ENCODE data around the gene SDF4.
A peak's percentile ranks its signal among the peaks of the same experiment; 100 is the strongest.

SDF4 gene

GRCh38 chr1:1175221-1176062, 56.4 kb downstream of the SDF4 start:
- peaks cover 18% of the 10 kb centered on the region for H3K27me3 Mint-ChIP-seq
- no peak for ATAC-seq (replicated peaks; ENCODE audit: extremely low read depth, poor library complexity, severe bottlenecking)
- H3K4me3 Mint-ChIP-seq: no peak overlapping the region
- H3K9me3 Mint-ChIP-seq: no peaks in the 10 kb centered on the region
- H3K4me1 Mint-ChIP-seq: no peaks in the 10 kb centered on the region
- H3K36me3 Mint-ChIP-seq (ENCODE audit: insufficient read depth): no peaks in the 10 kb centered on the region
- H3K27ac Mint-ChIP-seq (ENCODE audit: low read depth): no peak overlapping the region
- DNase-seq (ENCODE audit: low spot score in 2 of 2): no peak

- Mint-ChIP-seq H3K27me3 (peaks cover 26% of the 10 kb centered on the region), H3K4me3 (no peak within 1 kb of the TSS), H3K9me3 (no peaks in the 10 kb centered on the region), H3K4me1 (no peaks in the 10 kb centered on the region), H3K36me3 (ENCODE audit: insufficient read depth) (no peaks in the 10 kb centered on the region), H3K27ac (ENCODE audit: low read depth) (no peak within 1 kb of the TSS)
- DNase-seq (ENCODE audit: low spot score in 2 of 2) (no peak), ATAC-seq (replicated peaks; ENCODE audit: extremely low read depth, poor library complexity, severe bottlenecking) (peak; percentile 50)
These were observed 57.9 kb downstream of the SDF4 start, which contains the start of gene TTLL10 for GRCh38 chr1:1173793-1174415. Gene TTLL10 (plus strand): TSS chr1:1173880. CDS start chr1:1179216, 5,336 bp downstream.

- Mint-ChIP-seq H3K27ac (ENCODE audit: low read depth) (no peak overlapping the region), H3K36me3 (ENCODE audit: insufficient read depth) (no peaks in the 10 kb centered on the region), H3K4me3 (no peak overlapping the region), H3K4me1 (no peaks in the 10 kb centered on the region), H3K9me3 (no peaks in the 10 kb centered on the region), H3K27me3 (peaks cover 26% of the 10 kb centered on the region)
- ATAC-seq (replicated peaks; ENCODE audit: extremely low read depth, poor library complexity, severe bottlenecking) (no peak), DNase-seq (ENCODE audit: low spot score in 2 of 2) (no peak)
These were observed 58.6 kb downstream of the SDF4 start for GRCh38 chr1:1173061-1173792.

- H3K36me3 Mint-ChIP-seq (ENCODE audit: insufficient read depth): no peaks in the 10 kb centered on the region
- peak; percentile 60 for ATAC-seq (replicated peaks; ENCODE audit: extremely low read depth, poor library complexity, severe bottlenecking)
- DNase-seq (ENCODE audit: low spot score in 2 of 2): no peak
- no peaks in the 10 kb centered on the region for H3K9me3 Mint-ChIP-seq
- peaks cover 26% of the 10 kb centered on the region for H3K27me3 Mint-ChIP-seq
- no peak overlapping the region for H3K4me3 Mint-ChIP-seq
- no peak overlapping the region for H3K27ac Mint-ChIP-seq (ENCODE audit: low read depth)
- H3K4me1 Mint-ChIP-seq: no peaks in the 10 kb centered on the region
These were observed 60.1 kb downstream of the SDF4 start for GRCh38 chr1:1171546-1172340.

GRCh38 chr1:1171161-1171545, 60.6 kb downstream of the SDF4 start:
- Mint-ChIP-seq H3K4me1 (no peaks in the 10 kb centered on the region), H3K27me3 (peaks cover 26% of the 10 kb centered on the region), H3K9me3 (no peaks in the 10 kb centered on the region), H3K36me3 (ENCODE audit: insufficient read depth) (no peaks in the 10 kb centered on the region), H3K4me3 (no peak overlapping the region), H3K27ac (ENCODE audit: low read depth) (no peak overlapping the region)
- DNase-seq (ENCODE audit: low spot score in 2 of 2) (no peak), ATAC-seq (replicated peaks; ENCODE audit: extremely low read depth, poor library complexity, severe bottlenecking) (no peak)

- ATAC-seq (replicated peaks; ENCODE audit: extremely low read depth, poor library complexity, severe bottlenecking) (no peak), DNase-seq (ENCODE audit: low spot score in 2 of 2) (no peak)
- Mint-ChIP-seq H3K9me3 (no peaks in the 10 kb centered on the region), H3K27ac (ENCODE audit: low read depth) (no peak overlapping the region), H3K27me3 (peaks cover 32% of the 10 kb centered on the region), H3K4me1 (no peaks in the 10 kb centered on the region), H3K36me3 (ENCODE audit: insufficient read depth) (no peaks in the 10 kb centered on the region), H3K4me3 (no peak overlapping the region)
These were observed 61.3 kb downstream of the SDF4 start for GRCh38 chr1:1170215-1171091.

- DNase-seq (ENCODE audit: low spot score in 2 of 2) (no peak), ATAC-seq (replicated peaks; ENCODE audit: extremely low read depth, poor library complexity, severe bottlenecking) (no peak)
- Mint-ChIP-seq H3K27ac (ENCODE audit: low read depth) (no peak overlapping the region), H3K36me3 (ENCODE audit: insufficient read depth) (no peaks in the 10 kb centered on the region), H3K4me1 (no peaks in the 10 kb centered on the region), H3K9me3 (no peaks in the 10 kb centered on the region), H3K4me3 (no peak overlapping the region), H3K27me3 (peaks cover 36% of the 10 kb centered on the region)
These were observed 62.2 kb downstream of the SDF4 start for GRCh38 chr1:1169429-1170214.

GRCh38 chr1:1168451-1169411, 63.1 kb downstream of the SDF4 start:
- no peaks in the 10 kb centered on the region for H3K36me3 Mint-ChIP-seq (ENCODE audit: insufficient read depth)
- DNase-seq (ENCODE audit: low spot score in 2 of 2) (no peak), ATAC-seq (replicated peaks; ENCODE audit: extremely low read depth, poor library complexity, severe bottlenecking) (no peak)
- no peak overlapping the region for H3K4me3 Mint-ChIP-seq
- H3K27ac Mint-ChIP-seq (ENCODE audit: low read depth): no peak overlapping the region
- H3K4me1 Mint-ChIP-seq: no peaks in the 10 kb centered on the region
- peaks cover 36% of the 10 kb centered on the region for H3K27me3 Mint-ChIP-seq
- H3K9me3 Mint-ChIP-seq: no peaks in the 10 kb centered on the region

GRCh38 chr1:1167841-1168450, 63.9 kb downstream of the SDF4 start:
- Mint-ChIP-seq H3K9me3 (no peaks in the 10 kb centered on the region), H3K4me1 (no peaks in the 10 kb centered on the region), H3K27ac (ENCODE audit: low read depth) (no peak overlapping the region), H3K4me3 (no peak overlapping the region), H3K27me3 (peaks cover 32% of the 10 kb centered on the region), H3K36me3 (ENCODE audit: insufficient read depth) (no peaks in the 10 kb centered on the region)
- ATAC-seq (replicated peaks; ENCODE audit: extremely low read depth, poor library complexity, severe bottlenecking): no peak
- DNase-seq (ENCODE audit: low spot score in 2 of 2): no peak

GRCh38 chr1:1167398-1167821, 64.4 kb downstream of the SDF4 start:
- H3K9me3 Mint-ChIP-seq: no peaks in the 10 kb centered on the region
- no peaks in the 10 kb centered on the region for H3K4me1 Mint-ChIP-seq
- no peak for DNase-seq (ENCODE audit: low spot score in 2 of 2)

More at GRCh38 chr1:1167398-1167821, 64.4 kb downstream of the SDF4 start:
- H3K27me3 Mint-ChIP-seq: peaks cover 27% of the 10 kb centered on the region
- H3K36me3 Mint-ChIP-seq (ENCODE audit: insufficient read depth): no peaks in the 10 kb centered on the region
- no peak for ATAC-seq (replicated peaks; ENCODE audit: extremely low read depth, poor library complexity, severe bottlenecking)
- H3K27ac Mint-ChIP-seq (ENCODE audit: low read depth): no peak overlapping the region
- no peak overlapping the region for H3K4me3 Mint-ChIP-seq
